ENCODE data around the gene TIFAB. TPM values are rescaled to one million over a fixed set of nuclear protein-coding genes. Genes with fewer than 3 reads are reported as not detected.

Gene TIFAB
- total RNA-seq, 1 donor from 2014 or later: not detected

DNA sequence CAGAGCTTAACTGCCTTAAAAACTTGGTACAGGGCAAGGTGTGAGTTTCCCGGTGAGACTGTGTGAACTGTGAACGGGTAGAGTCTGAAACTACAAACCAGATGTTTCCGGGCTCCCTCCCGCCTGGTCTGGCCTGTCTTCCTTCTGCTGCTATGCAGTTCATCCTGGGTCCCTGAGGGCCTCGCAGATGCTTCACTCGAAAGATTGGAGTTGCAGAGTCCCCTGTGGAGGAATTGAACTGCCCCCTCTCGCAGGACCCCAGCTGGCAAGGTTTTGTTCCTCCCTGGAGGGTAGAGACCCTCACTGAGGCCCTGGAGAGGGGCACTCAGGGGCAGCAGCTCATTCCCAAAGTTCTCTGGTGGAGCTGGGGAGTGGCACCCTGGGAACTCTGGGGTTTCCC, 5.5 kb downstream of the TIFAB start:
- DNase-seq (ENCODE audit: low spot score): peak; percentile 51
- intact Hi-C loops (cut with DNase I): no loop called here

DNA sequence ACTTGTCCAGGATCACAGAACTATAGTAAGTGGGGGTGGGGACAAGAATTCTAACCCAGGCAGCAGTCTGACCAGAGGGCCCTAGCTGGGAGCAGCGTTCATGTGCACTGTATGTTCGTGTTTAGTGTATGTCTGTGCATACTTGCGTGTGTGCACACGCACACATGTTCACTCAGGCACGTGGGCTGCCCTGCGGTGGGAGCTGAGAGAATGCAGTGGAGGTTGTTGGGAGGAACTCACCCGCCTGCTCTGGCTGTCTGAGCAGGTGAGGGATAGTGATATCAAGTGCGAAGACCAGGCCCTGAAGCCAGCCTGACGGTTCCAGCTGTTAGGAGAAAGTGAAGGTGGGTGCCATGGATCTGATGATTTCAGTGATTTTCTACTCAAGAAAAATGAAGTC, 5.9 kb downstream of the TIFAB start:
- intact Hi-C loops (cut with DNase I): no loop called here
- peak; percentile 64 for DNase-seq (ENCODE audit: low spot score)

DNA sequence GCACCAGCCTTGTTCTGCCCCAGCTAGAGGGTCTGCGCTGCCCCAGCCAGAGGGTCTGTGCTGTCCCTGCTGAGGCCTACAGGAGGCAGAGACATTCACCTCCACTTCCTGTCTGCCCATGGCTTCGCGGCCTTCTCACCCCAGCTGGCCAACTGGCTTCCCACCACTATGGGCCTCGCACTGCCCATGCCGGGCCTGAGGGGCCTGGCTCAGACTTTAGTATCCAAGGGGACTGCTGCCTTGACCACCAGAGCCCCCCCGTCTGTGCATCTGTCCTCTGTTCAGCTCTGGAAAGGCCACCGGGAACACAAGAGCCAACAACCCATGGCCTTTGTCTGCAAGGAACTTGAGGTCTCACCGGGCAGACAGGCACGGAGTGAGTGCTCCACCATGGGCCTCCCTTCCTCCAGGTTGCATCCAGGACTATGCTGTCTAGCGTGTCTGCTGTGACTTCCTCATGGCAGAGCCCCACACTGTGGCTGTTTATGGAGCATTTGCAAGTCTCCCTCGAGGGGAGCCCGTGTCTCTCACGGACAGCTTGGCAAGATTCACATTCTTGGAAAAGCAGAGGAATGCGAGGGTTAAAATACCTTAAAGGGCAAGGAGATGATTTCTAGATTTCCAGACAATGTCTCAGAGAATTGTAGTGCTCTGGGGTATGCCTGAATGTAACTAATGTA, 6.7 kb downstream of the TIFAB start:
- intact Hi-C loops (cut with DNase I): no loop called here
- peak; percentile 68 for DNase-seq (ENCODE audit: low spot score)

DNA sequence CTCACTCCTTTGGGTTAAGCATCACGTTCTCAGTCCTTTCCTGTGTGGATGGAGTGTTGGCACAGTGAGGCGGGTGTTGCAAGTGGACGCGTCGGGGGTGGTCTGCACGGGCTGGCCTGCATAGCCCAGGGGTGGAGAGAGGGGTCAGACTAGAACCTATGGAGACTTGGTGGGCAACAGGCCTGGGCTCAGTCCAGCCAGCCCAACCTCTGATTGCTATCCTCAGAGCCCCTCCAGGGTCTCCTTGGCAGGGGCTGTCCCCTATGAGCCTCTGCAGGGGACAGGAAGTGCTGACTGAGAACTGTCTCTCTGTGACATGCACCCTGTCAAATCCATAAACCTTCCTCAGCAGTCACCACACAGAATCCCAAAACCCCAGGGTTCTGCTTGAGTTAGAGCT, 7.3 kb downstream of the TIFAB start:
- no peak for DNase-seq (ENCODE audit: low spot score)
- intact Hi-C loops (cut with DNase I): no loop called here

DNA sequence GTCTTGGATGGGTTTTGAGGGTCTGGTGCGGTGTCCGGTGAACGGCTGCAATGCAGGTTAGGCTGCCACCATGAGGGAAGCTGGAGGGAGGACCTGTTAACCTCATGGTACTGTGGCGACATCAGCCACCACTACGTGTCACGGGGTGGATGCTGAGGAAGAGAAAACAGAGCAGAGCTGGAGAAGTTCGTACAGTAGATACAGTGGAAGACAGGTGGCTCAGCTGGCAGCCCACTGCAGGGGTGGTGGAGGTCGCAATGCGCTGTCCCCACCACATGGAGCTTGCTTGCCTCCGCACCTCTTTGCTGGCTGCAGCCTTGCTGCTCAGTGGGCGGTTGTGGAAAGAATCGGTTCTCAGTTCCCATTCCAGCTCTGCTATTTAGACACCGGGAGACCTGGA, 7.8 kb downstream of the TIFAB start:
- peak; percentile 51 for DNase-seq (ENCODE audit: low spot score)
- intact Hi-C loops (cut with DNase I): no loop called here

DNA sequence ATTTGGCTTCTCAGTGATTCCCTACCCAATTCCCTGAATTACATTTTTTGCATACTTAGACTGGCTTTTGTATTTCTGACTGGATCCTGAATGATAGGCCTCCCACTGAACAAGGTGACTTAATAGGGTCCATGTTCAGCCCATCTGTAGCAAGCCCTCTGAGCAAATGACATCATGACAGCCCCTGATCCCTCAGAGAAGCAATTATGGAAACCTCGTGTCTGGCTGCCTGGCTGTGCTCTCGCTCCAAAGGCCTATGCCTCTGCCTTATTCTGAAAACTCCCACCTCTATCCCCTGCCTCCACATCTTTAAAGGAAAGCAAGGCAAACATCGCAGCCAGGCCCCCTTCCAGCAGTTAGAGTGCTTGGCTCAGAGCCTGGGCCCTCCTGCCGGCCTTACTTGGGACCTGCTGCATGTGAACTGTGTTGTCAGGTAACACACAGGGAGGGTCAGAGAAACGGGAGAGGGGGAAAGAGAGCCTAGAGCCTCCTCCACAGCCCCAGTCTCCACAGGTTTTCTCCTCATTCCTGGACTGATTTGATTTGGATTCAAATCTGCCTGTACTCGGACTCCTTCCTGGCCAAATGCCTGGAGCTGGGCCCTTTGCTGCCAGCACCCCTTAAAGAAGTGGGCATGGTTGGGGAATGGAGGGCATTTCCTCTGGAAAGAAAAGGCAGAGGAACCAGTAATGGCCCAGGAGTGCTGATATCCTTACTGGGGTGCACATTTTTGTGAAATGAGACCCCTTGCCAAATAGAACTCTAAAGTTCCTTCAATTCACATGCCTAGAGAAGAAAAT, 8.8 kb downstream of the TIFAB start:
- intact Hi-C loops (cut with DNase I): no loop called here
- peak; percentile 47 for DNase-seq (ENCODE audit: low spot score)

DNA sequence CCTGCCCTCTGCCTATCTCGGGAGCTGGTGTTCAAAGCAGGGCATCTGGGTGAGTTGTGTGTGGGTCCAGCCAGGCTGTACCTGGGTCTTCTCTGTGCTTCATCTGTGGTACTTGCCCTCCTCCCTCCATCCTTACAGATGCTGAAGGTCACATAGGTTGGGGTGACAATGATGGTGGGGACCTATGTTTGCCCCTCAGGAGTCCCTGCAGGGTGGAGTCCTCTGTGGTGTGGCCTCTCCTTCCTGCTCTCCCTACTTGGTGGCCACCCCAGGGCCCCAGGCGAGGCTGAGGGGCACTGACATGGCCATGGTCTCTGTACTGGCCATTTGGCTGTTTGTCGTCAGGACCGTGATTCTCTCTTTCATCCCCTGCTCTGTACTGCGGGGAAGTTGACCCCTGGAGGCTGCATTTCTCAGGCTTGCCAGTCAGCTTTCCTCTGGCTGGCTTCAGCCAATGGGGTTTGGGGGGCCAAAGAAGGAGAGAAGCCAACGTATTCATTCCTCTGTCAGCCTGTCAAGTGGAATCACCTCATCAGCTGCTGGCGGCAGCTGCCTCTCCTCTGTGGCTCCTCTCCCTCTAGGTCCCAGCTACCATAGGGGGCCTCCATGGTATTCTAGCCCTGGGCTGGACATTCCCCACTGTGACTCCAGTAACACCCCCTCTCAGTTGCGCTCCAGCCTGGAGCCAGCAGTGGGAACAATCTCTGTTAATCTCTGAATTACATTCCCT, 9.6 kb downstream of the TIFAB start:
- intact Hi-C loops (cut with DNase I): no loop called here

DNA sequence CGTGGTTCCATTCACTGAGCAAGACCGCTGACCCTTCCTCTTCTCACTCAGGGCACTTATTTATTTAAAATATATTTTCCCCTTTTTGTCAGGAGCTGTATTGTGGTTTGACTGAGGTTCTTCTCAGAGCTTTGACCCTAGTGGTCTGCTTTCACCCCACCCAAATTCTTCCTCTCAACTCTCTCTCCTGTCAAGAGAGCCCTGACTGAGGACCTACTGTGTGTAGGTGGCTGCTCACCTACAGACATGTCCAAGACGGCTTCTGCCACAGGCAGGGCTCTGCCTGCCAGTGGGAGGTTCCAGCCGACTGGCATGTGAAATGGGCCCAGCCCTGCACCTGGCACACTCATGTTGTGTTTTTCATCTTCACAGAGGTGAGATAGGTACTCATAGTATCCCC, 10.2 kb downstream of the TIFAB start:
- DNase-seq (ENCODE audit: low spot score): no peak
- intact Hi-C loops (cut with DNase I): no loop called here

More for the DNA sequence above, 9.6 kb downstream of the TIFAB start:
- no peak for DNase-seq (ENCODE audit: low spot score)

DNA sequence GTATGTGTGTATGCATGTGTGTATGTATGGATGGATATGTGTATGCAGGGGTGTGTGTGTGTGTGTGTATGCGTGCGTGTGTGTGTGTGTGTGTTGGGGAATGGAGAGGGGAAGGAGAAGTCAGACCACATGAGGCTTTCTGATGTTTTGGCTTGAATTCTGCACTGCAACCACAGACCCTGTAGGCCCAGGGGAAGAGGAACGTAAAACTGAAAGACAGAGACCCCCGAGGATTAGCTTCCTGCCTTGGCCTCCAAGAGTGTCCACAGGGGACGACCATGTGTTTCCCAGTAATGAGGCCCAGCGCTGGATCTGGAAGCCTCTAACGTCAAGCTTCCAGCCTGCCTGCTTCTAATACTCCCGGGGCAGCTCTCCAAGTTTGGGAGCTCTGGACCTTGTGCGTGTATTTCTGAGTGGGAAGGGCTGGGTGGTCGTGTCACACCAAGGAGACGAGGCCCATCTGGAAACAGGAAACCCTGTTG, 10.8 kb downstream of the TIFAB start:
- intact Hi-C loops (cut with DNase I): no loop called here
- no peak for DNase-seq (ENCODE audit: low spot score)

DNA sequence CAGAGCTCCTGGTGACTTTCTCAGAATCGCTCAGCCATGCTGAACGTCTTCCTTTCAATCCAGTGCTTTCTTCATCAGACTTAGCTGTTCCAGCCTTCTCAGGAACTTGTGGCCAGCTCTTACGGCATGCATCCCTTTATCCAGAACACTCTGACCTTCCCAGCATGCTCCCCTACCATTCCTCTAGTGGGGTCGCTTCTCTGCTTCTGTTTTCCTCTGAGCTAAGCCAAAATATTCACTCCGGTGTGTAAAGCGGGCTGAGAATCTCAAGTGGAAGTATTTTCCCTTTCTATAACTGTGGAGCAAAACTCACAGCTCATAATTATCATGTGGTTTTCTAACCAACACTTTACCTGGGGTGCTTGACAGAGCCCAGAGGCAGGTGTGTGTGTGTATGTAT, 11.2 kb downstream of the TIFAB start:
- no peak for DNase-seq (ENCODE audit: low spot score)
- intact Hi-C loops (cut with DNase I): no loop called here

DNA sequence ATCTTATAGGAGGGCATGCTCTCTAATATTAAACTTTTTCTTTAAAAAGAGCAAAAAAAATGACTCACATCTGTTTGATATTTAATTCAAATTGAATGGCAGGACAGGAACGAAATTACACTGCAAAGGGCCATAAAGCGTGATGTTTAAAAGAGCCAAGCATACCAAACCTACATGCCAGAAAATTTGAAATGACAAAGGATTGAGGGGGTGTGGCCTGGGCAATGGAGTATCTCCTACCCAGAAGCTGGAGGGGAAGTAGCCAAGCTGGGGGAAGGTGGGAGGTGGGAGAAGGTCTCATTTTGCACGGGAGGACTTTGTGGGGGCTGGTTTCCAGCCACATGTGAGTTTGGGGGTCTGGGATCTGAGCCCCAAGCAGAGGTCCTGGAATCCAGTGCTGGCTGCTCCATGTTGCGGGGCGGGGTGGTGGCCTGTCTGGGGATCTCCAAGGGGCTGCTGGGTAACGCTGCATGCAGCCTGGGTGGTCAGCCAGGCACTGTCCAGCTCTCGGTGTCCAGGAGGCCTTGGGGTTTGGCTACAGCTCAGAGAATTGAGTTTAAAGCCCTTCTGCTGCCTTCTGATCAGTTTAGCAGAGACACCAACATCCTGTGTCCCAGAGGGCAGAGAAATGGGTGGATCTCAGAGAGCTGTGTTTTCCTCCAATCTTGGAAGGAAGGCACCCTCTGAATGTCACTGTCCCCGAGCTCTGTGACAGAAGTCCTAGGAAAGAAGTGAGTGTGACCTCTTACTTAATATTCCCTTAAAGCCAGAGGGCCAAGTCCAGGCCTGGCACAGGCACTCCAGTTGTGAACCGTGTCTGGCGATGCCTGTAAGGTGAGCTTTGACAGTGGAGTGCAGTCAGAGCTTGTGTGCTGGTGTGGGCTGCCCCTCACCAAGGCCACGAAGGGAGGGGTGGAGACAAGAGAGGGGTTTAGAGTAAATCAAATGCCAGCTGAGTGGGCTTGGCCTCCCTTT, 12.6 kb downstream of the TIFAB start:
- peak; percentile 64 for DNase-seq (ENCODE audit: low spot score)
- intact Hi-C loops (cut with DNase I): no loop called here

DNA sequence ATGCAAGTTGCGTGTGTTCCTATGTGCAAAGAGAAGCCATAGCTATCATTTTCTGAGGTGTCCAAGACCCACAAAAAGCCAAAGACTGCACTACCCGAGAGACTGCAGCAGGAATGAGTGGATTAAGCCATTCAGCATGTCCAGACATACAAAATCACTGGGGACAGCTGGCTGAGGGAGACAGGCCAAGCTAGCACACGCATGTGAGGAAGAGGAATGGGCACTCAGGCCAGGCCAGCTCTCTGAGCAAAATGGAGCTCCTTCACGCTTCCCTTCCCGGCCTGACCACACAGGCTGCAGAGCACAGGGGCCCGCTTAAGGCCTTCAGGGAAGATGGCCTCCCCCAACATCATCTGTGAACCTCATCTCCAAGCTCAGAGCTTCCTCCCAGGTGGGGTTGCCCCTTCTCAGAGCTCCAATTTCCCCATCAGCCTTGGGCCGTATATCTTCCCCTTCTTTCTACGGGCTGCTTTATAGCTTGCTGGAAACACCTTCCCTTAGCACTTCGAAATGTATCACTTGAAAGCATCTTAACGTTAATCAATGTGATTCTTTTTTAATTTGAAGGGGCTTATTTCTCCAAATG, 13.4 kb downstream of the TIFAB start:
- intact Hi-C loops (cut with DNase I): no loop called here
- peak; percentile 59 for DNase-seq (ENCODE audit: low spot score)

DNA sequence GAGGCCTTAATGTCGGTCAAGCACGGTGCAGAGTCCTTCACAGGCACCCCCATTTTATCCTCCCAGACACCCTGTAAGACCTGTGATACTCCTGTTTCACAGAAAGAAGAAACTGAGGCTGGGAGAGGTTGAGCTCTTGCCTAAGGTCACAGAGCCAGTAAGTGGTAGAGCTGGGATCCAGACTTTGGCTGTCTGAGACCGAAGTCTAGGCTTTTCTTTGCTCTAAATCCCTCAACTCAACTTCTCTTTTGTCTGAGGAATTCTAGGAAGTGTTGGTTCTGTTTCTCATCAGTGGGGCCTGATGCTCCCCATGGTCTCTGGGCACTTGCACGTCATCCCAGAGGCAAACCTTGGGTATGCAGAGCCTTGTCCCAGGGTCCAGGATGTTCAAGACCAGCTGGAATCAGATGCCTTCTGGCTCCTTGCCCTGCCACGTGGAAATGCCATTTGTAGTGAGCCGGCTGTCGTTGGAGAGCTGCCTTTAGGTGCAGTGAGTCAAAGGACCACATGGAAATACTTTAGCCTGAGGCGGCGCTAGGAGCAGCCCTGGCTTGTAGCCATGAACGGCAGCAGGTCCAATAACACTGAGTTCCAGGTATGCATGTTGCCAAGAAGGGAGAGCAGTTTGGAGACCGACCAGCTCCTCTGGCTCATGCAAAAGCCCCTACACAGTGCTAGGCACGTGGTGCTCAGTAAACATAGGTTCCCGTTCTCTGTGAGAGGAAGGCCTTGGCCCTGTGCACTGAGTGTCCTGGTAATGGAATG, 14.2 kb downstream of the TIFAB start:
- intact Hi-C loops (cut with DNase I): no loop called here
- no peak for DNase-seq (ENCODE audit: low spot score)

DNA sequence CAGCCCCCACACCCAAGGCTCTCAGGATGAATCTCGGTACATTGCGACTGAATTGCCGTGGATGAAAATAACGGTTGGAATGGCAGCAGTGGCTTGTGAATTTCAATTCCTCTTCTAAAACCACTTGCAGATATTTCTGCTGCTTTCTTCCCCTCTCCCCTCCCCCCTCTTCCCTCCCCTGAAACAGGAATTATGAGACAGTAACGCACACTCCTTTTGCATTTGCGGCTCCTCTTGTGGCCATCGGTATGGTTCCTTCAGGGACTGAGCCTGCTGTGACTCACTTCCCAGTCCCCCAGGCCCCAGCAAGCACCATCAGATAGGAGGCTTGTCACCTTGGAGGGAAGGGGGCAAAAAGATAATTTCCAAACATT, 14.7 kb downstream of the TIFAB start:
- no peak for DNase-seq (ENCODE audit: low spot score)
- intact Hi-C loops (cut with DNase I): no loop called here

DNA sequence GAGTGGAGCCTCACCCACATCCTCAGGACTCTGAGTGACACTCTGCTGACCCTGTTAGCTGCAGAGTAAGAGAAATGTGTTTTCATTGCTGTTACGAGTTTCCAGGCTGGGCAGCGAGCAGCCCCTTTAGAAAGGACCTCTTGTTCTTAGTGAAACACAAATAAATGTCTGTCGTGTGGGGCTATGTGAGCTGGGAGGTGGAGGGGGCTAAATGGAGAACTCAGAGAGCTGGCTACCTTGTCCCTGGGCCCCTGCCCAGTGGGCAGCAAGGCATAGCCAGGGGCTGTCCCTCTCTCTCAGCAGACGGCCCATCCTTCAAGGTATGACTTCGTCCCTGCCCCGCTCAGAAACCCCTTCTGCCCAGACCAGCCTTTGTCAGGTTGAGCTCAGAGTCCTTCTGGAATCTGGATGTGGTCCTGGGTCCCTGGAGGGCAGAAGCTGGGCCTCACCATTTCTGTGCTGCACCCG, 15.2 kb downstream of the TIFAB start:
- intact Hi-C loops (cut with DNase I): no loop called here

DNA sequence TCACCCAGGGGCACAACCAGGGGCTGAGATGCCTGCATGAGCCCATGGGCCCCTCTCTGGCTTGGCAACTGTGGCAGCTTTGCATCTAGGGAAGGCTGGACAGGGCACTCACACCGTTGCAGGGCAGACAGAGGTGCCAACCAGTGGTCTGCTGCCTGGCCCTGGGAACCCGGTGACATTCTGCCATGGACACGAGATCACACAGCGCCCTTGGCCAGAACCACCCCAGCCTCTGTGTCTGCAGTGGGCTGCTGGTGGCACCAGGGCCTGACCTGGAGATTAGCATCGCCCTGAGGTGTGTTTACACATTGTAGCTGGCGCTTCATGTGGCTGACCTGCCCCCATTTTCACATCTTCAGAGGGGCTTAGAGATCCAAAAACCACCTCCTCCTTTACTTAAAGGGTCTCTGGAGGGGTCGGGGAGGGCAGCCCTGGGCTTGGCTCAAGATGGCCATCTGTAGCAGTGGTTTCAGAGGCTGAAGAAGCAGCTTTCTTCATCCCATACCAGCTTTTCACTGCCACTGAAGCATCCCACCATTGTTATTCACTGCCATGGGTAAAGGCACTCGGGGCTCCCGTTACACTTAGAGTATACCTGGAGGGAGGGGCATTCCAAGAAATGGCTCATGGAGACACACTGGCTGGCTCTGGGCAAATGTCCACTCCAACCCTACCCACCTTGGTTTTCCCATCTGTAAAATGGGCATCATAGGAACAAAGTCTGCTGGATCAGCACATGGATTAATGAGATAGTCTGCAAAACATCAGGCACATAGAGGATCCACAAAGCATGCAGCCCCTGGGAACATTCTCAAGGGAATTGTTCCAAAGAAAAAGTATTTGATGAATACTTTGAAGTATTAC, 16.5 kb downstream of the TIFAB start:
- no peak for DNase-seq (ENCODE audit: low spot score)
- intact Hi-C loops (cut with DNase I): no loop called here

More for the DNA sequence above, 15.2 kb downstream of the TIFAB start:
- DNase-seq (ENCODE audit: low spot score): no peak

Measured in cardiac septum (tissue), 1 donor.